ENCODE results near the gene ESYT3.

The ESYT3 gene

GRCh38 chr3:138435840-138436239, 1.4 kb downstream of the ESYT3 start:
- H3K36me3 ChIP-seq = no peaks in the 10 kb centered on the region
- no peak for DNase-seq
- H3K9me3 ChIP-seq (ENCODE audit: severe bottlenecking) = peaks cover 3% of the 10 kb centered on the region
- H3K4me3 ChIP-seq (ENCODE audit: low read depth, low read length) = no peak overlapping the region
- no peak overlapping the region for H3K27ac ChIP-seq
- TF ChIP-seq CTCF (IDR thresholded peaks at IDR 0.05; ENCODE audit: low read depth, low read length) = no peak
- no peaks in the 10 kb centered on the region for H3K27me3 ChIP-seq (ENCODE audit: insufficient read depth, low read depth, severe bottlenecking)

- H3K9me3 ChIP-seq (ENCODE audit: severe bottlenecking) = peaks cover 3% of the 10 kb centered on the region
- no peak overlapping the region for H3K4me3 ChIP-seq (ENCODE audit: low read depth, low read length)
- peak; percentile 26; the same call in 1 of the 2 replicates for TF ChIP-seq CTCF (IDR thresholded peaks at IDR 0.05; ENCODE audit: low read depth, low read length)
- no peaks in the 10 kb centered on the region for H3K27me3 ChIP-seq (ENCODE audit: insufficient read depth, low read depth, severe bottlenecking)
- H3K36me3 ChIP-seq = no peaks in the 10 kb centered on the region
- no peak overlapping the region for H3K27ac ChIP-seq
- DNase-seq = no peak
These were observed 2.9 kb downstream of the ESYT3 start for GRCh38 chr3:138437281-138437680.

GRCh38 chr3:138438896-138439295, 4.5 kb downstream of the ESYT3 start:
- H3K27ac ChIP-seq = no peak overlapping the region
- H3K9me3 ChIP-seq (ENCODE audit: severe bottlenecking) = peaks cover 3% of the 10 kb centered on the region
- TF ChIP-seq CTCF (IDR thresholded peaks at IDR 0.05; ENCODE audit: low read depth, low read length) = no peak
- no peaks in the 10 kb centered on the region for H3K27me3 ChIP-seq (ENCODE audit: insufficient read depth, low read depth, severe bottlenecking)
- H3K4me3 ChIP-seq (ENCODE audit: low read depth, low read length) = no peak overlapping the region
- DNase-seq = no peak
- no peaks in the 10 kb centered on the region for H3K36me3 ChIP-seq

- no peak for TF ChIP-seq CTCF (IDR thresholded peaks at IDR 0.05; ENCODE audit: low read depth, low read length)
- Histone ChIP-seq H3K36me3 (no peaks in the 10 kb centered on the region), H3K9me3 (ENCODE audit: severe bottlenecking) (no peaks in the 10 kb centered on the region), H3K4me3 (ENCODE audit: low read depth, low read length) (no peak overlapping the region), H3K27ac (no peak overlapping the region), H3K27me3 (ENCODE audit: insufficient read depth, low read depth, severe bottlenecking) (no peaks in the 10 kb centered on the region)
- no peak for DNase-seq
These were observed 5.2 kb downstream of the ESYT3 start for GRCh38 chr3:138439646-138440045.

- Histone ChIP-seq H3K27ac (no peak overlapping the region), H3K36me3 (no peaks in the 10 kb centered on the region), H3K27me3 (ENCODE audit: insufficient read depth, low read depth, severe bottlenecking) (no peaks in the 10 kb centered on the region), H3K9me3 (ENCODE audit: severe bottlenecking) (no peaks in the 10 kb centered on the region), H3K4me3 (ENCODE audit: low read depth, low read length) (no peak overlapping the region)
- no peak for TF ChIP-seq CTCF (IDR thresholded peaks at IDR 0.05; ENCODE audit: low read depth, low read length)
- no peak for DNase-seq
These were observed 5.7 kb downstream of the ESYT3 start for GRCh38 chr3:138440121-138440521.

GRCh38 chr3:138440596-138440995, 6.2 kb downstream of the ESYT3 start:
- Histone ChIP-seq H3K27me3 (ENCODE audit: insufficient read depth, low read depth, severe bottlenecking) (no peaks in the 10 kb centered on the region), H3K9me3 (ENCODE audit: severe bottlenecking) (no peaks in the 10 kb centered on the region), H3K4me3 (ENCODE audit: low read depth, low read length) (no peak overlapping the region), H3K36me3 (no peaks in the 10 kb centered on the region), H3K27ac (no peak overlapping the region)
- TF ChIP-seq CTCF (IDR thresholded peaks at IDR 0.05; ENCODE audit: low read depth, low read length) = no peak
- no peak for DNase-seq
